Measurements from ENCODE around the gene VASP.

VASP gene

DNA sequence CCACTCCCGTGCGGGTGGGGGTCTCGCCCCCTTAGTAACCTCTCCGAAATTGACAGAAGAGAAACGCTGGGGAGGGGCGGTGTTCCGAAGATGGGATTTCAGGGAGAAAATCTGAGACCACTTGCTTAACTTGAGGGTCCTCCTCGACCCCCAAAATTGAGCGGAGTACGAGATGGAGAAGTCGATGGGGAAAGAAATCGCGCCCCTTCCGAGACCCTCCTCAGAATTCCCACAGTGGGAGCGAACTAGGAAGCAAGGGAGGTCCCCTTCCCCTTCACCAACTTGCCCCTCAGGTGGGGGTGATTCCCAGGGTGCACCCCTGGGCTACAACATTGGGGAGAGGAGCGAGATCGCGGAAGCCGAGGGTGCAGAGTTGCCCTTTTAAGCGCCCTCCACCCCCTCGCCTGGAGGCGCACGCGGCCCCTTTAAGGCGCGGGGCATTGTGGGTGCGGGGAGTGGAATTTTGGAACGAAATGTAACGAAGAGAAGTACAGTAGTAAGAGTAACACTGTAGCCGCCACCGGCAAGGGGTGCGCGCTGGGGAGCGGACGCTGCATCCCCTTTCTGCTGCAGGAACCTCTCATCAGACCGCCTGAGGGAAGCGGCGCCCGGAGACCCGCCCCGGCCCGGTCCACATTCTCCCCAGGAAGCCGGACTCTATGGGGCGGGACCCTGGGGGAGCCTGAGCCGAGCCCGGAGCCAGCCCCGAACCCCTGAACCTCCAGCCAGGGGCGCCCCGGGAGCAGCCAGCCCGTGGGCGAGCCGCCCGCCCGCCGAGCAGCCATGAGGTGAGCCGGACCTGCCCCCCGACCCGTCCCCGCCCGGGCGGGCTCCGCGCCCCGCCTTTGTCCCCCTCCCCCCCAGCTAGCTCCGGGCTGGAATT lies at the start of gene VASP:
Gene VASP, plus strand, starts transcription at position 491 of the 883 bp plus-strand sequence. Its CDS starts 293 bp downstream, at position 784.
- DNase-seq (ENCODE audit: low read depth, low spot score): peak; percentile 61
- H3K27ac ChIP-seq: peak within 1 kb of the TSS; percentile 95

DNA sequence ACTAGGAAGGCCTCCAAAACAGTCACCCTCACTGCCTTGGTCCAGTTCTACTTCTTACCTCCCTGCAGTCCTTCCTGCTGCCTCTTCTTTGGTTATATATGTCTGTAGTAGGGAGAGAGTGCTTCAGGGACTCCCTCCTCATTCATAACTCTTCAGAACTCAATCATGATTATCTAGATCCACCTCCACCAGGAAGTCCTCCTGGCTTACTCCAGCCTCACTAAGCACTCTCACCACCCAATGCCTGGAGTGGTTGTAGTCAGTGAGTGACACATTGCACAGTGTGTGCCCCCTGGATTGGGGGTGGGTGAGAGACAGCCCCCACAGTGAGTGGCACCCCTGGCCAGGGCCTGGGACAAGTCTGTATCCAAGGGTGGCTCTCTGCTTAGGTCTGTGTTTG lies 49.5 kb upstream of the VASP start:
- H3K27ac ChIP-seq: no peak overlapping the region
- no peak for DNase-seq (ENCODE audit: low read depth, low spot score)

DNA sequence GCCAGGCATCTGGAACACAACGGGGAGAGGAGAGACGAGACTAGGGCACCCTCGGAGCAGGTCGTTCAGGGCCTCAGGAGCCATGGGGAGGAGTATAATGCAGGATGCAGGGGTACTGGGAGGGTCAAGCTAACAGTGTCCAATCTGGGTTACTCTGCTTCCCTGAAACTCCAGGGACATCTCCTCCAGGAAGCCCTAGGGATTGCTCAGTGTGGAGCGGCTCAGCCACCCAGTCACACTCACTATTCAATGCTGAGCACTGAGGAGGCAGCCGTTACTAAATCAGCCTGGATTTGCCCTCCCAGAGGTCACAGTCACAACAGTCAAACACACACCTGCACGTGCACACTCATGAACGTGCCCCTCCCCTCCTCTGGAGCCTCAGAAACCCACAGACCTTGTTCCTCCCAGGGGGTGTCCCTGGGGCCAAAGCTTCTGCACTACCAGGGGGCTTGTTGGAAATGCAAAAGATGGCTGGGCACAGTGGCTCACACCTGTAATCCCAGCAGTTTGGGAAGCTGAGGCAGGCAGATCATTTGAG lies 46.4 kb upstream of the VASP start:
- no peak for DNase-seq (ENCODE audit: low read depth, low spot score)

DNA sequence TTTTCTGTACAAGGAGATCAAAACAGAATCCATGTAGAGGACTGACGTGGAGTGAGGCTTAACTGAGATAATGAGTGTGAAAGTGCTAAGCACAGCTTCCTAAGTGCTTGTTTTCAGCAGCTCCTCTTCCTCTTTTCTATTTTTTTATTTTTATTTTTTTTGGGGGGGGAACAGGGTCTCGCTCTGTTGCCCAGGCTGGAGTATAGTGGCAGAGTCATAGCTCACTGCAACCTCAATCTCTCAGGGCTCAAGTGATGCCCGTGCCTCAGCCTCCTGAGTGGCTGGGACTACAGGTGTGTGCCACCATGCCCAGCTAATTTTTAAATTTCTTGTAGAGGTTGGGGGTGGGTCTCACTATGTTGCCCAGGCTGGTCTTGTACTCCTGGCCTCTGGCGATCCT lies 45.1 kb upstream of the VASP start:
- DNase-seq (ENCODE audit: low read depth, low spot score): no peak
- H3K27ac ChIP-seq: no peak overlapping the region

More for the DNA sequence above, 46.4 kb upstream of the VASP start:
- no peak overlapping the region for H3K27ac ChIP-seq

DNA sequence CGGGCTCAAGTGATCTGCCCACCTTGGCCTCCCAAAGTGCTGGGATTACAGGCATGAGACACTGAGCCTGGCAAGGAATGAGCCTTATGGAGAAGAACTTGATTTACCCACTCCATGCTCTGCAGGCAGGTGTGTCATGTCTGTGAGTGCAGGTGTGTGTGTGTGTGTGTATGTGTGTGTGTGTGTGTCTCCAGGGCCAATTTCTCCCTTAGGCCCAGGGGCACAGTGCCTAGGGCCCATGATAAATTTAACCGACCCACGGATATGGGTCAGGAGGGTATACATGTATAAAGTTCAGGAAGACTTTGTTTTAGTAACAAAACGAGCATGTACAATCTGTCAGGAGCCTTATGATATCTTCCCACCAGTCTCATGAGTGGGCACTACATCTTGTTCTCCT lies 44.0 kb upstream of the VASP start:
- H3K27ac ChIP-seq: no peak overlapping the region
- no peak for DNase-seq (ENCODE audit: low read depth, low spot score)

DNA sequence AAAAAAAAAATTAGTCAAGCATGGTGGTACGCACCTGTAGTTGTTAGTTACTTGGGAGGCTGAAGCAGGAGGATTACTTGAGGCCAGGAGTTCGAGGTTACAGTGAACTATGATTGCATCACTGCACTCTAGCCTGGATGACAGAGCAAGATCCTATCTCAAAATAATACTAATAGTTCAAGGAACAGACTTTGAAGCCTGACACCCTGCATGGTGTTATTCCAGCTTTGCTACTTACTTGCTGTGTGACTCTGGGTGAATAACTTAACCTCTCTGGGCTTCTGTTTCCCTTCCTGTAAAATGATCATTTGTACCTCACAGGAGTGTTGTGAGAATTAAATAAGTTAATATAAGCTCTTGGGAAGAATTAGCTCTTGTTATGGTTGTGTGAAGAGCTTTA lies 43.0 kb upstream of the VASP start:
- no peak for DNase-seq (ENCODE audit: low read depth, low spot score)

DNA sequence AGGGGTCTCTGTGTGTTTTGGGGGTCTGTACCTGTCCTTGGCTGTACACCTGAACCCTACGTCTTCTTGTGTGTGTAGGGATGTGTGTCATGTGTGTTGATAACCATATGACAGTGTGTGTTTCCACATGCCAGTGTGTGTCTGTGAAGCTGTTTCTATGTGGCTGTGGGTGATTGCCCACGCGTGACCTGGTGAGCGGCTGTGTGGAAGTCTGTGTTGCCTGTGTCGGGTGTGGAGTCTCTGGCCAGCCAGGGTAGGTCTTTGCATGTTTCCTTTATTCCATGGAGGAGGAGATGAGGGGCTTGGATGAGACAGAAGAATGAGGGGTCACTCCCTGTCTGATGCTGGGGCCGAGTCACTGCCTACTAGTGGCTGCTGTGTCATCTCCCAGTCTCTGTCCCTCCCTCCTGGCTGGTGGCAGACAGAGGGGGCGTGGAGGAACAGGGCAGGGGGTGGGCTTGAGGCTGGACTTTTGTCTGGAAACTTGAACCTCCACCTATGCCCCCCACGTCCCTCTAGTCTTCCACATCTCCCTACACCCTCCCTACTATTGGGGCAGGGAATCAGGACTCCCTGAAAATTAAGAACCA lies 42.3 kb upstream of the VASP start:
- H3K27ac ChIP-seq: no peak overlapping the region
- no peak for DNase-seq (ENCODE audit: low read depth, low spot score)

More for the DNA sequence above, 43.0 kb upstream of the VASP start:
- no peak overlapping the region for H3K27ac ChIP-seq

DNA sequence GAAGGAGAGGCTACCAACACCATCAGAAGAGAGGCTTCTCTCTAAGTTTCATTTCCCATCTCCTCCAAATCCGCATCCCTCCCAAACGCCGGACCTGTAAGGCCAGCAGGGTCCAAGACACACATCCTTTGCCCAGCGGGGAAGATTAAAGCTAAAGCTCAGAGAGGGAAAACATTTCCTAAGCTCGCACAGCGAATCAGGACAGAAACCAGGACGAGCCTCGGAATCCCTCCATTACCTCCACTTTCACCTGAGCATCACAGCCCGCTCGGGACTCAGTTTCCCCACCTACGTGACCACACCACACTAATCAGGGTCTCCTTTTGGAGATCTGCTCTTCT lies 40.2 kb upstream of the VASP start:
- no peak for DNase-seq (ENCODE audit: low read depth, low spot score)

DNA sequence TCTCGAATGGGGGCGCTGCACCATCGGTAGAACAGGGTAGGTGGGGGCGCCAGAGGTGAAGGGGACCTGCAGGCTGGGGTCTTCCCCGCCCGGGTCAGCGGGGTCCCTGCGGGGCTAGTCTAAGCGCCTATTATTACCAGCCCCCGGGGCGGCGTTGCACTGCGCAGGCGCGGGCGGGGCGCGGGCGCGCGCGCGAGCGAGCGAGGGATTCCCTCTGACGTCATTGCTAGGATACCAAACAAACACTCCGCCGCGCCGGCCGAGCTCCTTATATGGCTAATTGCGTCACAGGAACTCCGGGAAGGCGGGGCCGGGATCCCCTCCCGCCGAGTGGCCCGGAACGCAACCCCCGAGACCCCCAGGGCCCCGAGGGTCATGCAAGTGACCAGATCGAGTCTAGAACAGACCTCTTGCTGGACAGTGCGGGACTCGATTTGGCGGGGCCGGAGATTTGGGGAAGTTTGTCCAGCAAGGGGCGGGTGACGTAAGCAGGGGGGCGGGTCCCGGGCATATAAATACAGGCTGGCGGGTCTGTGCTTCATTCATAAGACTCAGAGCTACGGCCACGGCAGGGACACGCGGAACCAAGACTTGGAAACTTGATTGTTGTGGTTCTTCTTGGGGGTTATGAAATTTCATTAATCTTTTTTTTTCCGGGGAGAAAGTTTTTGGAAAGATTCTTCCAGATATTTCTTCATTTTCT lies 39.7 kb upstream of the VASP start, which contains the start of gene FOSB:
Gene FOSB, plus strand, starts transcription at position 541 of the 703 bp plus-strand sequence. CDS start 591 bp downstream, outside the sequence.
- peak; percentile 65 for DNase-seq (ENCODE audit: low read depth, low spot score)
- peak within 1 kb of the TSS; percentile 72 for H3K27ac ChIP-seq

More for the DNA sequence above, 40.2 kb upstream of the VASP start:
- H3K27ac ChIP-seq: peak overlapping the region; percentile 72

DNA sequence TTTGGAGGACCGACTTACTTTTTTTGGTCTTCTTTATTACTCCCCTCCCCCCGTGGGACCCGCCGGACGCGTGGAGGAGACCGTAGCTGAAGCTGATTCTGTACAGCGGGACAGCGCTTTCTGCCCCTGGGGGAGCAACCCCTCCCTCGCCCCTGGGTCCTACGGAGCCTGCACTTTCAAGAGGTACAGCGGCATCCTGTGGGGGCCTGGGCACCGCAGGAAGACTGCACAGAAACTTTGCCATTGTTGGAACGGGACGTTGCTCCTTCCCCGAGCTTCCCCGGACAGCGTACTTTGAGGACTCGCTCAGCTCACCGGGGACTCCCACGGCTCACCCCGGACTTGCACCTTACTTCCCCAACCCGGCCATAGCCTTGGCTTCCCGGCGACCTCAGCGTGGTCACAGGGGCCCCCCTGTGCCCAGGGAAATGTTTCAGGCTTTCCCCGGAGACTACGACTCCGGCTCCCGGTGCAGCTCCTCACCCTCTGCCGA lies 39.1 kb upstream of the VASP start:
- peak overlapping the region; percentile 72 for H3K27ac ChIP-seq
- DNase-seq (ENCODE audit: low read depth, low spot score): no peak

DNA sequence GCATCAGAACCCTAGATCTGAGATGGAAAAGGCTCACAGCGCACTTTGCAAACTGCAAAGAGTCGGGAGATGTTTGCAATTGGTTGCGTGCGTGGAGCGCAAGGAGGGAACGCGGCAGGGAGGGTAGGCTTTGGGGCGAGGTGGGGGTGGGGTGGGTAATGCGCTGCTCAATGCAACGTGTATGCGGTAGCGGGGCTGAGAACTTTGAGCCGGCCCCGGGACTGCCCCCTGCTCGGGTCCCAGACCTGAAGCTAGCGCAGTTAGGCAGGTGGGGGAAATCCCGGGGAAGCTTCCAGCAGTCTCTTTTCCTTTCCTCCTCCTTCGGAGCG lies 38.5 kb upstream of the VASP start:
- no peak for DNase-seq (ENCODE audit: low read depth, low spot score)
- peak overlapping the region; percentile 72 for H3K27ac ChIP-seq

DNA sequence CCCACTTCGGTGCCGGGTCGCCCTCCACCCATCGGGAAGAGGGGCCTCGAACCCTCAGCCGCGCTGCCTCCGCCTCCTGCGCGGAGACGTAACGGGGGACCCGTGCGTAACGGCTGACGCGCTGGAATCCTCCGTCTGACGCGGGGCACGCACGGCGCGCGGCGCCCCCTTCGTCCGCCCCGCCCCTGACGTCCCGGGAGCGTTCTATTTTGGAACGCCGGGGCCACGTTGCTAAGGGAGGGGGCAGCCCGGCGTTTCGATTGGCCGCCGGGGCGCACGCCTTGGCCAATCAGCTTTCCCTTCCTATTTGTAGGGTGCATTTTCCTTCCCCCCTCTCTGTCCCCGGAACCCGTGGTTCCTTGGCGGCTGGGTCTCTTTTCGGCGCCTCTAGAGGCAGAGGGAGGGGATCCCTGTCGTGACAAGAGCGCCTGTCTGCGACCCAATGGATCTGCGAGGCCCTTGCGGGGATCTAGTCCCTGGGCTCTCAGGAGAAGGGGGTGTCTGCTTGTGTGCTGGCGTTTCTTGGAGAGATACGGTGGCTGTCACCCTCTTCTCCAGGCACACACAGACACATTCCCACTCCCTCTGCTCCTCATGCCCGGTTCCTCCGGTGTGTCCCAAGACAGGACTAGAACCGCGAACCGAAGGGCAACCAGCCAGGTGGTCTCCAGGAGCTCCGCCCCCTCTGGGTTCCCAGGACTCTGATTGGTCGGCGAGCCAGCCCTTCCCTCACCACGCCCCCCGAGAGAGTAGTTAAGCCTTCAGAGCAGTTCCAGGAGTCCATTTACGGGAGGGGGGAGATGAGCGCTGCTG lies 37.9 kb upstream of the VASP start:
- DNase-seq (ENCODE audit: low read depth, low spot score): peak; percentile 66
- peak overlapping the region; percentile 72 for H3K27ac ChIP-seq

DNA sequence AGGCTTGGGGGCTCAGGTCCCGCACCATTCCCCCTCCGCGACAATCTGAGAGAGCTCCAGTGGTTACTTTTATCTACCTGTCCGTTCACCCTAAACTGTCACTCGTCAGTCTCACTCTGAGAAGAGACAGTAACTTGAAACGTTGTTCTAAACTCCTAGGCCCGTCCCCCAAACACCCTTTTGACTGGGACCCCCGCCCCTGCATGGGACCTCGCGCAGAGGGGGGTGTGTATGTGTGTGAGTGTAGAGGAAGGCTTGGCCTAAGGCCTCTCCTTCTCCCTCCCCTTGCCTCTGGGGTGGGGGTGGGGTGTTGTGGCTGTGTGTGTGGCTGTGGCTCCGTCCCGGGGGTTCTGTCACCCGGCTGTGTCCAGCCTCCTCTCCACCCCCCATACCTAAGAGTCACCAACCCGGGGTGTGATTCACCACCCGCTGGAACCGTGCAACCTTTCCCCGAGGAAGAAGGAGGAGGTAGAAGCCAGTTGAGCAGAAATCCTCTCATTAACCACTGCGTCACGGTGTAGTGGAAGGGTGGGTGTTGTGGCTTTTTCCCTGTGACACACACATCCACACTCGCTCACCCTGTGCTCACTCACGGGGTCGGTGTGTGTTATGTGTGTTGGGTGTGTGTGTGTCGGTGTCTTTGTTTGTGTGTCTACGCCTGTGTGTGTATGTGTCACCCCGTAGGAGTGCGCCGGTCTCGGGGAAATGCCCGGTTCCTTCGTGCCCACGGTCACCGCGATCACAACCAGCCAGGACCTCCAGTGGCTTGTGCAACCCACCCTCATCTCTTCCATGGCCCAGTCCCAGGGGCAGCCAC lies 37.1 kb upstream of the VASP start:
- no peak for DNase-seq (ENCODE audit: low read depth, low spot score)
- H3K27ac ChIP-seq: peak overlapping the region; percentile 72

DNA sequence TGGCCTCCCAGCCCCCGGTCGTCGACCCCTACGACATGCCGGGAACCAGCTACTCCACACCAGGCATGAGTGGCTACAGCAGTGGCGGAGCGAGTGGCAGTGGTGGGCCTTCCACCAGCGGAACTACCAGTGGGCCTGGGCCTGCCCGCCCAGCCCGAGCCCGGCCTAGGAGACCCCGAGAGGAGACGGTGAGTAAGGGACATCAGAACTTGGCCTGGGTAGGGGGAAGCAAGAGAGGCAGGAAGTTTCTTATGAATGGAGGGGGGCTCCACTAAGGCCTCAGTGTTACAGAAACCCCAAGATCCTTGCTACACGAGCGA lies 36.6 kb upstream of the VASP start:
- H3K27ac ChIP-seq: peak overlapping the region; percentile 72
- no peak for DNase-seq (ENCODE audit: low read depth, low spot score)

DNA sequence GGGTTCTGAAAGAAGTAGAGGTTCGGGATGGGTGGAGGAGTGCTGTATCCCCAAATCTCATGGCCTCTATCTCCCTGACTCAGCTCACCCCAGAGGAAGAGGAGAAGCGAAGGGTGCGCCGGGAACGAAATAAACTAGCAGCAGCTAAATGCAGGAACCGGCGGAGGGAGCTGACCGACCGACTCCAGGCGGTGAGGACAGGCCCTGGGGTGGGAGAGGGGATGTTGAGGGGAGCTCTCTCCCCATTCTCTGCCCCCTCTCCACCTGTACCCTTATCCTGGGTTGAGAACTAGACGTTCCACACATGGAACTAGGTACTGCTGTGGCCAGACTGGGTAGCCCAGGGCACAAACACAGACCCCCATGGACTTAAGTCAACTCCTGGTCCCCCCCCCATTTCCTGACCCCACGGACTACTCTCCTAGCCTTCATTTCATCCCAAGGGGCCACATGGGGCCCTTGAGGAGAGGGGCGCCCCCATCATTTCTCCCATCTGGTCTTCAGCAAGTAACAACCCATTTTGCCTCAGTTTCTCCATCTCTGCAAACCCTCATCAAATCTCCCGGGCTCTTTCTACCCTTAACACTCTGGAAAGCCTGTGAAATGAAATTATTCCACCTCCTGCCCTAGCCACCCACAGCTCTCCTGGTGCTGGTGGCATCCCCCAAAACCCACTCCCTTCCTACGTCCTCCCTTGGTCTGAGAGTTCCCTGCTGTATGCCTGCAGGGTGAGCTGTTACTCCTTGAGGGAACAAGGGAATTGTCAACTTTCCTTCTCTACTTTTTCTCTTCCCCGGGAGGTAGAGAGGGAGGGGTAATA lies 36.0 kb upstream of the VASP start:
- no peak overlapping the region for H3K27ac ChIP-seq
- no peak for DNase-seq (ENCODE audit: low read depth, low spot score)

DNA sequence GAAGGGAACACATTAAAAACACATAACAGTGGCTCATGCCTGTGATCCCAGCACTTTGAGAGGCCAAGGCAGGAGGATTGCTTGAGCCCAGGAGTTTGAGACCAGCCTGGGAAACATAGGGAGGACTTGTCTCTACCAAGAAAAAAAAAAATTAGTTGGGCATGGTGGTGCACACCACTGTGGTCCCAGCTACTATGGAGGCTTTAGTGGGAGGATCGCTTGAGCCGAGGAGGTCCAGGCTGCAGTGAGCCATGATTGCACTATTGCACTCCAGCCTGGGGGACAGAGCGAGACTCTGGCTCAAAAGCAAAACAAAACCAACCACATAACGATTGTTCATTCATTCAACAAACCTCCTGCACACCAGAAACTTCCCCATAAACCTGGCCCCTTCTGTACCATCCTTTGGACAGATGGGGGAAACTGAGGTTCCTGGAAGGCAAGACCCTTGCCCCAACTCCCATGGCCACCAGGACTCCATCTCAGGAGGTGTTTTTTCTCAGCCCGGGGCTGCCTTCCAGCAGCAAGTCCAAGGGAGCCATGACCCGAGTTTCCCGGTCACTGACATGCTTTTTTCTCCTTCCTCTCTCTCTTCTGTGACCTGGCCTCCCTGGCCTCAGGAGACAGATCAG lies 35.2 kb upstream of the VASP start:
- H3K27ac ChIP-seq: no peak overlapping the region
- no peak for DNase-seq (ENCODE audit: low read depth, low spot score)

DNA sequence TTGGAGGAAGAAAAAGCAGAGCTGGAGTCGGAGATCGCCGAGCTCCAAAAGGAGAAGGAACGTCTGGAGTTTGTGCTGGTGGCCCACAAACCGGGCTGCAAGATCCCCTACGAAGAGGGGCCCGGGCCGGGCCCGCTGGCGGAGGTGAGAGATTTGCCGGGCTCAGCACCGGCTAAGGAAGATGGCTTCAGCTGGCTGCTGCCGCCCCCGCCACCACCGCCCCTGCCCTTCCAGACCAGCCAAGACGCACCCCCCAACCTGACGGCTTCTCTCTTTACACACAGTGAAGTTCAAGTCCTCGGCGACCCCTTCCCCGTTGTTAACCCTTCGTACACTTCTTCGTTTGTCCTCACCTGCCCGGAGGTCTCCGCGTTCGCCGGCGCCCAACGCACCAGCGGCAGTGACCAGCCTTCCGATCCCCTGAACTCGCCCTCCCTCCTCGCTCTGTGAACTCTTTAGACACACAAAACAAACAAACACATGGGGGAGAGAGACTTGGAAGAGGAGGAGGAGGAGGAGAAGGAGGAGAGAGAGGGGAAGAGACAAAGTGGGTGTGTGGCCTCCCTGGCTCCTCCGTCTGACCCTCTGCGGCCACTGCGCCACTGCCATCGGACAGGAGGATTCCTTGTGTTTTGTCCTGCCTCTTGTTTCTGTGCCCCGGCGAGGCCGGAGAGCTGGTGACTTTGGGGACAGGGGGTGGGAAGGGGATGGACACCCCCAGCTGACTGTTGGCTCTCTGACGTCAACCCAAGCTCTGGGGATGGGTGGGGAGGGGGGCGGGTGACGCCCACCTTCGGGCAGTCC lies 34.5 kb upstream of the VASP start:
- DNase-seq (ENCODE audit: low read depth, low spot score): no peak
- H3K27ac ChIP-seq: no peak overlapping the region

Measured in epithelial cell of prostate (primary cell).